Measurements from ENCODE around the gene SLC25A45. TPM values are rescaled to one million over a fixed set of nuclear protein-coding genes. Genes with fewer than 3 reads are reported as not detected.

The SLC25A45 gene
- polyA plus RNA-seq, 1 of the 3 experiments (the other 2 are of a cell fraction): 3.6 TPM

DNA sequence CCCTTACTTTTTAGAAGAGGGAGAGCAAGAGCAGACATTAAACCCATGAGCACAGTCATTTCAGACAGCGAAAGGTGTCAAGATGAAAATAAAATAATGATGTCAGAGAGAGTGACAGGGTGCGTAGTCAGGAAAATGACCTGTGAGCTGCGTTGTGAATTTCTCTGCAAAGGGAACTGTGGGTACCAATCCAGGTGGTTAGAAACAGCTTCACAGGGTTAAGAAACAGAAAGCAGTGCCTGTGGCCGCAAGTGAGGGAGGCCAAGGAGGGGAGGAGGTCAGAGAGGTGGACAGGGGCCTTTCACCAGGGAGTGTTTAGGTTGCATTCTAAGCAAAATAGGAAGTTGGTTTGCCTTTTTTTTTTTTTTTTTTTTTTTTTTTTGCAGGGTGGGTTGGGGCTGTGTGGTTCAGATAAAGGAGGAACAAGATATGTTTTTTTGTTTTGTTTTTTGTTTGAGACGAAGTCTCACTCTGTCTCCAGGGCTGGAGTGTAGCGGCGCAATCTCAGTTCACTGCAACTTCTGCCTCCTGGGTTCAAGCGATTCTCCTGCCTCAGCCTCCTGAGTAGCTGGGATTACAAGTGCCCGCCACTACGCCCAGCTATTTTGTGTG, 20.0 kb downstream of the SLC25A45 start:
- Histone ChIP-seq H3F3A (replicated peaks; ENCODE audit: insufficient read depth) (peaks cover 8% of the 10 kb centered on the region), H3K4me2 (no peak overlapping the region), H3K9me3 (no peaks in the 10 kb centered on the region), H3K4me3 (ENCODE audit: low read depth in 2 of 2, low read length in 1 of 2) (no peak overlapping the region), H3K9me2 (no peaks in the 10 kb centered on the region), H4K20me1 (ENCODE audit: insufficient read depth) (no peaks in the 10 kb centered on the region), H3K9ac (no peak overlapping the region), H3K27ac (ENCODE audit: low read depth in 2 of 2, low read length in 1 of 2) (no peak overlapping the region), H2AFZ (ENCODE audit: low read depth) (no peak overlapping the region), H3K27me3 (ENCODE audit: insufficient read depth) (no peaks in the 10 kb centered on the region), H3K36me3 (replicated peaks in 1 of 2; ENCODE audit: control insufficient read depth in 1 of 2, insufficient read depth in 2 of 2, low read length in 1 of 2) (no peaks in the 10 kb centered on the region), H3K79me2 (ENCODE audit: insufficient read depth) (peaks cover 11% of the 10 kb centered on the region), H3K4me1 (ENCODE audit: control insufficient read depth in 1 of 2, insufficient read depth in 2 of 2, low read depth in 1 of 2, low read length in 1 of 2) (peaks cover 0 to 2% of the 10 kb centered on the region in 2 experiments; a peak in 1 of 4 replicates)
- ChIA-PET POLR2A (interaction anchor here (1.2 kb wide), 1 partner anchor 146 kb away, joined by 3 read pairs; no protein-coding TSS in a partner anchor), CTCF (interaction anchor here (0.7 to 3.0 kb wide), 7 partner anchors 11 to 178 kb away, joined by 3 to 9 read pairs (median 3); no protein-coding TSS in a partner anchor)
- TF ChIP-seq, protein P1, sequence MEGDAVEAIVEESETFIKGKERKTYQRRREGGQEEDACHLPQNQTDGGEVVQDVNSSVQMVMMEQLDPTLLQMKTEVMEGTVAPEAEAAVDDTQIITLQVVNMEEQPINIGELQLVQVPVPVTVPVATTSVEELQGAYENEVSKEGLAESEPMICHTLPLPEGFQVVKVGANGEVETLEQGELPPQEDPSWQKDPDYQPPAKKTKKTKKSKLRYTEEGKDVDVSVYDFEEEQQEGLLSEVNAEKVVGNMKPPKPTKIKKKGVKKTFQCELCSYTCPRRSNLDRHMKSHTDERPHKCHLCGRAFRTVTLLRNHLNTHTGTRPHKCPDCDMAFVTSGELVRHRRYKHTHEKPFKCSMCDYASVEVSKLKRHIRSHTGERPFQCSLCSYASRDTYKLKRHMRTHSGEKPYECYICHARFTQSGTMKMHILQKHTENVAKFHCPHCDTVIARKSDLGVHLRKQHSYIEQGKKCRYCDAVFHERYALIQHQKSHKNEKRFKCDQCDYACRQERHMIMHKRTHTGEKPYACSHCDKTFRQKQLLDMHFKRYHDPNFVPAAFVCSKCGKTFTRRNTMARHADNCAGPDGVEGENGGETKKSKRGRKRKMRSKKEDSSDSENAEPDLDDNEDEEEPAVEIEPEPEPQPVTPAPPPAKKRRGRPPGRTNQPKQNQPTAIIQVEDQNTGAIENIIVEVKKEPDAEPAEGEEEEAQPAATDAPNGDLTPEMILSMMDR (IDR thresholded peaks at IDR 0.05): no peak
- TF ChIP-seq NRF1 (IDR thresholded peaks at IDR 0.05; ENCODE audit: low read depth, low read length): no peak
- no peak for TF ChIP-seq FOXM1 (IDR thresholded peaks at IDR 0.05; ENCODE audit: low read depth)
- TF ChIP-seq YY1 (IDR thresholded peaks at IDR 0.05; ENCODE audit: low read depth): no peak
- TF ChIP-seq, protein P2, sequence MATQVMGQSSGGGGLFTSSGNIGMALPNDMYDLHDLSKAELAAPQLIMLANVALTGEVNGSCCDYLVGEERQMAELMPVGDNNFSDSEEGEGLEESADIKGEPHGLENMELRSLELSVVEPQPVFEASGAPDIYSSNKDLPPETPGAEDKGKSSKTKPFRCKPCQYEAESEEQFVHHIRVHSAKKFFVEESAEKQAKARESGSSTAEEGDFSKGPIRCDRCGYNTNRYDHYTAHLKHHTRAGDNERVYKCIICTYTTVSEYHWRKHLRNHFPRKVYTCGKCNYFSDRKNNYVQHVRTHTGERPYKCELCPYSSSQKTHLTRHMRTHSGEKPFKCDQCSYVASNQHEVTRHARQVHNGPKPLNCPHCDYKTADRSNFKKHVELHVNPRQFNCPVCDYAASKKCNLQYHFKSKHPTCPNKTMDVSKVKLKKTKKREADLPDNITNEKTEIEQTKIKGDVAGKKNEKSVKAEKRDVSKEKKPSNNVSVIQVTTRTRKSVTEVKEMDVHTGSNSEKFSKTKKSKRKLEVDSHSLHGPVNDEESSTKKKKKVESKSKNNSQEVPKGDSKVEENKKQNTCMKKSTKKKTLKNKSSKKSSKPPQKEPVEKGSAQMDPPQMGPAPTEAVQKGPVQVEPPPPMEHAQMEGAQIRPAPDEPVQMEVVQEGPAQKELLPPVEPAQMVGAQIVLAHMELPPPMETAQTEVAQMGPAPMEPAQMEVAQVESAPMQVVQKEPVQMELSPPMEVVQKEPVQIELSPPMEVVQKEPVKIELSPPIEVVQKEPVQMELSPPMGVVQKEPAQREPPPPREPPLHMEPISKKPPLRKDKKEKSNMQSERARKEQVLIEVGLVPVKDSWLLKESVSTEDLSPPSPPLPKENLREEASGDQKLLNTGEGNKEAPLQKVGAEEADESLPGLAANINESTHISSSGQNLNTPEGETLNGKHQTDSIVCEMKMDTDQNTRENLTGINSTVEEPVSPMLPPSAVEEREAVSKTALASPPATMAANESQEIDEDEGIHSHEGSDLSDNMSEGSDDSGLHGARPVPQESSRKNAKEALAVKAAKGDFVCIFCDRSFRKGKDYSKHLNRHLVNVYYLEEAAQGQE (IDR thresholded peaks at IDR 0.05; ENCODE audit: low read depth, low read length): no peak
- TF ChIP-seq, protein P3, sequence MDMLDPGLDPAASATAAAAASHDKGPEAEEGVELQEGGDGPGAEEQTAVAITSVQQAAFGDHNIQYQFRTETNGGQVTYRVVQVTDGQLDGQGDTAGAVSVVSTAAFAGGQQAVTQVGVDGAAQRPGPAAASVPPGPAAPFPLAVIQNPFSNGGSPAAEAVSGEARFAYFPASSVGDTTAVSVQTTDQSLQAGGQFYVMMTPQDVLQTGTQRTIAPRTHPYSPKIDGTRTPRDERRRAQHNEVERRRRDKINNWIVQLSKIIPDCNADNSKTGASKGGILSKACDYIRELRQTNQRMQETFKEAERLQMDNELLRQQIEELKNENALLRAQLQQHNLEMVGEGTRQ (IDR thresholded peaks at IDR 0.05; ENCODE audit: borderline replicate concordance, low read depth, low read length): no peak
- TF ChIP-seq NFIC (IDR thresholded peaks at IDR 0.05; ENCODE audit: borderline replicate concordance): no peak
- 90% methylated on average over 10 of the region's 10 CpGs for WGBS (ENCODE audit: low lambda C conversion rate)
- DNase-seq: no peak

DNA sequence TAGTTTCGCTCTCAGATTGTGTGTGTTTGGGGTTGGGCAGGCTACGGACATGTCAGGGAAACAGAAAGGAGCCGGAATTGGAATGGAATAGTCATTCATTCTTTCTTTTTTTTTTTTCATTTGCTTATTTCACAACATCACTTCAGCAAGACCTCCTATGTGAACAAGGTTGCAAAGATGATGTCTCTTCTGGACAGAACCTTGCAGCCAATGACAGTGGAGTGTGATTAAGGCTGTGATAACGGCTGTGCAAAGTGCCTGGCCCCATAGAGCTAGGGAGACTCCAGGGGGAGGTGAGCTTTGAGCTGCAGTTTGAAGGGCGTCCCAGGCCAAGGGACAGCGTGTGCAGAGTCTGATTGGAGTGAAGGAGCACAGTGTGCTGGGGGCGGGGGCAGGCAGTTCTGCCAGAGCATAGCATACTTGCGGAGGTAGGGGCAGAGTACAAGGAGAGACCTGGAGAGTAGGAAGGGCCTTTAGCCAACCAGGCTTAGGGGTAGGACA, 24.5 kb downstream of the SLC25A45 start:
- Histone ChIP-seq H3K27me3 (ENCODE audit: insufficient read depth) (no peaks in the 10 kb centered on the region), H4K20me1 (ENCODE audit: insufficient read depth) (no peaks in the 10 kb centered on the region), H3K4me1 (ENCODE audit: control insufficient read depth in 1 of 2, insufficient read depth in 2 of 2, low read depth in 1 of 2, low read length in 1 of 2) (peaks cover 0 to 20% of the 10 kb centered on the region in 2 experiments; a peak in 1 of 4 replicates), H3F3A (replicated peaks; ENCODE audit: insufficient read depth) (peaks cover 16% of the 10 kb centered on the region), H2AFZ (ENCODE audit: low read depth) (no peak overlapping the region), H3K36me3 (replicated peaks in 1 of 2; ENCODE audit: control insufficient read depth in 1 of 2, insufficient read depth in 2 of 2, low read length in 1 of 2) (peaks cover 2 to 6% of the 10 kb centered on the region in 2 experiments), H3K9me3 (no peaks in the 10 kb centered on the region), H3K4me3 (ENCODE audit: low read depth in 2 of 2, low read length in 1 of 2) (no peak overlapping the region), H3K27ac (ENCODE audit: low read depth in 2 of 2, low read length in 1 of 2) (no peak overlapping the region), H3K79me2 (ENCODE audit: insufficient read depth) (no peaks in the 10 kb centered on the region), H3K9me2 (no peaks in the 10 kb centered on the region), H3K4me2 (no peak overlapping the region), H3K9ac (no peak overlapping the region)
- no peak for DNase-seq
- ChIA-PET CTCF (interaction anchor here (1.0 to 2.5 kb wide), 3 partner anchors 9 to 58 kb away, joined by 4 to 9 read pairs (median 7); no protein-coding TSS in a partner anchor), POLR2A (interaction anchor here (1.0 to 3.2 kb wide), 2 partner anchors 10 to 65 kb away, joined by 3 to 13 read pairs; partner anchors contain the start of gene NEAT1)
- 82% methylated on average over 8 of the region's 8 CpGs for WGBS (ENCODE audit: low lambda C conversion rate)
- TF ChIP-seq RAD21 (IDR thresholded peaks at IDR 0.05; ENCODE audit: low read length) (no peak), GATA2 (CRISPR knock-in tag; IDR thresholded peaks at IDR 0.05) (no peak), TCF12 (IDR thresholded peaks at IDR 0.05) (no peak), RFX5 (IDR thresholded peaks at IDR 0.05; ENCODE audit: low read length) (no peak), SIN3A (IDR thresholded peaks at IDR 0.05; ENCODE audit: borderline replicate concordance, low read depth, low read length) (no peak), EP300 (IDR thresholded peaks at IDR 0.05; ENCODE audit: borderline replicate concordance in 1 of 2, low read depth in 1 of 2, low read length in 1 of 2) (no peak), RXRA (IDR thresholded peaks at IDR 0.05; ENCODE audit: borderline replicate concordance, low read depth) (no peak), MXI1 (IDR thresholded peaks at IDR 0.05; ENCODE audit: low read depth, low read length) (no peak)
- TF ChIP-seq, protein P4, sequence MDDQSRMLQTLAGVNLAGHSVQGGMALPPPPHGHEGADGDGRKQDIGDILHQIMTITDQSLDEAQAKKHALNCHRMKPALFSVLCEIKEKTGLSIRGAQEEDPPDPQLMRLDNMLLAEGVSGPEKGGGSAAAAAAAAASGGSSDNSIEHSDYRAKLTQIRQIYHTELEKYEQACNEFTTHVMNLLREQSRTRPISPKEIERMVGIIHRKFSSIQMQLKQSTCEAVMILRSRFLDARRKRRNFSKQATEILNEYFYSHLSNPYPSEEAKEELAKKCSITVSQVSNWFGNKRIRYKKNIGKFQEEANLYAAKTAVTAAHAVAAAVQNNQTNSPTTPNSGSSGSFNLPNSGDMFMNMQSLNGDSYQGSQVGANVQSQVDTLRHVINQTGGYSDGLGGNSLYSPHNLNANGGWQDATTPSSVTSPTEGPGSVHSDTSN (IDR thresholded peaks at IDR 0.05): no peak
- TF ChIP-seq, protein P5, sequence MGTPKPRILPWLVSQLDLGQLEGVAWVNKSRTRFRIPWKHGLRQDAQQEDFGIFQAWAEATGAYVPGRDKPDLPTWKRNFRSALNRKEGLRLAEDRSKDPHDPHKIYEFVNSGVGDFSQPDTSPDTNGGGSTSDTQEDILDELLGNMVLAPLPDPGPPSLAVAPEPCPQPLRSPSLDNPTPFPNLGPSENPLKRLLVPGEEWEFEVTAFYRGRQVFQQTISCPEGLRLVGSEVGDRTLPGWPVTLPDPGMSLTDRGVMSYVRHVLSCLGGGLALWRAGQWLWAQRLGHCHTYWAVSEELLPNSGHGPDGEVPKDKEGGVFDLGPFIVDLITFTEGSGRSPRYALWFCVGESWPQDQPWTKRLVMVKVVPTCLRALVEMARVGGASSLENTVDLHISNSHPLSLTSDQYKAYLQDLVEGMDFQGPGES (IDR thresholded peaks at IDR 0.05; ENCODE audit: low read depth, low read length): no peak

Data from SK-N-SH (cell line).